C4-2B (cell line): ENCODE results near the gene TSC22D4.

Experiments used
- H3K27ac ChIP-seq: fragments of 450-650 bp; 2 replicates; pipeline ENCODE4 v1.5.1; 2017
- ZFX ChIP-seq: fragments of 450-650 bp; IDR thresholded peaks from 2 replicates; pipeline ENCODE4 v1.6.1; 2017
- TF ChIP-seq, protein P1 (sequence below): fragments of 450-650 bp; conservative IDR thresholded peaks from 2 replicates; pipeline ENCODE4 v1.5.1; 2017; ENCODE audit warnings: mild to moderate bottlenecking

Gene TSC22D4

DNA sequence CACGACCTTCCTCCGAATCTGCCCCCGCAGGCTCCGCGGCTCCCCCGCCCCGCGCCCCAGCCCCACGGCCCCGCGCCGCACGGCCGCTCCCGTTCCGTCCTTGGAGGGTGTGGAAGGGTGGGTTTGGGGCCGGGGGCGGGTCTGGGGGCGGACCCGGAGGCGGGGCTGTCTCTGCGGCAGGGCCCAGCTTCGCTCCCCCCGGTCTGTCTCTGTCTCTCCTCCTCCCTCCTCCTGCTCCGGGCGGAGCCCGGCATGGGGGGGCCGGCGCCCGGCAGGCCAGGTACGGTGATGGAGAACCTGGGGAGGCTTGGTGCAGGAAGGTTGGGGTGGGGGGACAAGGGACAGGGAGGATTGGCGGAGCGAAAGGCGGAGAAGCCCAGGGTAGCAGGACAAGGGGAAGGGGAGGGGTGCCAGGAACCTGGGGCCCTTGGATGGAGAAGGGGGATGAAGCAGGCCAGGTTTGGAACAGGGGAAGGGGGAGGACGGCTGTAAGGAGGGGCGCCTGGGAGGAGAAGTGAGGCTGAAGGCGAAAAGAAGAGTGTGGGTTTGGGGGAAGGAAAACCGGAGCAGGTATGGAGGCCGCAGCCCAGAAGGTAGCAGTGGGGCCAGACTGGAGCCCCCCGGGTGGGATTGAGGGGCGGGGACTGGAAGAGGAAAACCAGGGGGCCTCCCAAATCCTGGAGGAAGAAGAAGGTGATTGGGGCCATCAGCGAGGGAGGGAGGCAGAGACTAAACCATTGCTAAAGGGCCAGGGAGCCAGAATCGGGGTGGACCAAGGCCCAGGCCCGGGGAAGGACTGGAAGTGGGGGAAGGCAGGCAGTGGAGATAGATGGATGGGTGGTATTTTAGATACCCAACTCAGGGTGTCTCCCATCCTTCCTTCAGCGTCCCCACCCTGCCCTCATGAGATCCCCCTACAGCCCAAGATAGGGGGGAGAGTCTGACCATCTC, 5.0 kb upstream of the TSC22D4 start, which contains the start of gene NYAP1:
TSS of gene NYAP1 (plus strand) at position 206 of the 951 bp plus-strand sequence. CDS start 1,385 bp downstream, outside the sequence.
- no peak for TF ChIP-seq ZFX
- TF ChIP-seq, protein P1, sequence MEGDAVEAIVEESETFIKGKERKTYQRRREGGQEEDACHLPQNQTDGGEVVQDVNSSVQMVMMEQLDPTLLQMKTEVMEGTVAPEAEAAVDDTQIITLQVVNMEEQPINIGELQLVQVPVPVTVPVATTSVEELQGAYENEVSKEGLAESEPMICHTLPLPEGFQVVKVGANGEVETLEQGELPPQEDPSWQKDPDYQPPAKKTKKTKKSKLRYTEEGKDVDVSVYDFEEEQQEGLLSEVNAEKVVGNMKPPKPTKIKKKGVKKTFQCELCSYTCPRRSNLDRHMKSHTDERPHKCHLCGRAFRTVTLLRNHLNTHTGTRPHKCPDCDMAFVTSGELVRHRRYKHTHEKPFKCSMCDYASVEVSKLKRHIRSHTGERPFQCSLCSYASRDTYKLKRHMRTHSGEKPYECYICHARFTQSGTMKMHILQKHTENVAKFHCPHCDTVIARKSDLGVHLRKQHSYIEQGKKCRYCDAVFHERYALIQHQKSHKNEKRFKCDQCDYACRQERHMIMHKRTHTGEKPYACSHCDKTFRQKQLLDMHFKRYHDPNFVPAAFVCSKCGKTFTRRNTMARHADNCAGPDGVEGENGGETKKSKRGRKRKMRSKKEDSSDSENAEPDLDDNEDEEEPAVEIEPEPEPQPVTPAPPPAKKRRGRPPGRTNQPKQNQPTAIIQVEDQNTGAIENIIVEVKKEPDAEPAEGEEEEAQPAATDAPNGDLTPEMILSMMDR, result no peak; the same call in 1 of the 2 replicates
- H3K27ac ChIP-seq, result no peak within 1 kb of the TSS

DNA sequence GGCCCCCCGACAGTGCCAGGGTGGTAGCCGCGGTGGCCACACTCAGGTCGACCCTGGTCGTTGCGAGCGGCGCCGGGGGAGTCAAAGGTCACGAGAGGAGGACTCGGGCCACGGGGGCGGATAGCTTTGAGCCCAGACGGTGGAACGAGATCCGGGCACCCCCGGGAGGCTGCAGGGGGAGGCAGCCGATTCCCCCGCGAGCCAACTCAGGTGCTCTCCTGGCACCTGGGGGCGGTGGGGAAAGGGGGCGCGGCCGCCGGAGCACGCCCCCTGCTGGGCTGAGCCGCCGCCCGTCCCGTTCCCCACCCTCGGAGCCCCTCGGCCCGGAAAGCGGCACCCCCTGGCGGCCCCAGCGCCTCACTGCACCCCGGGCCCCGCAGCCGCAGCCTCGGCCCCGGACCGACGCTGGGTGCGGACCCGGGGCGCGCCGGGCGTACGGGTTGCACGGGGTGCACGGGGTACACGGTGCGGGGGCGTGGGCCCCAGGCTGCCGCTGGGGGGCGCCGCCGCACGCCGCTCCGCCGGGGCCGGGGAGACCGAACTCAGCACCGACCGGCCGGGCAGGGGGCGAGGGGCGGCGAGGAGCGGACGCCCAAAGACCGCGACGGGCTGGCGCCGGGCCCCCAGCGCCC, 4.2 kb upstream of the TSC22D4 start:
- TF ChIP-seq, protein P1, result peak; percentile 100
- TF ChIP-seq ZFX, result no peak

DNA sequence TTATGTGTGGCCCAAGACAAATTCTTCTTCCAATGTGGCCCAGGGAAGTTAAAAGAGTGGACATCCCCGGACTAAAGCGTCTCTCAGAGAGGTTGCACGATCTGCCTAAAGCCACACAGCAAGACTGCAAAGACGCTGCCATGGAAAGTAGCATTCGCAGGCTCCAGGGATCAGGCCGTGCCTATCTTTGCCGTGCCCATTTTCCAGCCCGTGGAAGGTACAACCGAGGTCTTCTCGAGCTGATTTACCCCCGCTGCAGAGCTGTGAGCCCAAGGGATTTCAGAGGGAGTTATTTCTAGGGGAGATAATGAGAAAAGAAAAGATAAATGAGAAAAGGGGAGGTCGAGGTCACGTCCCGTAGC, 3.7 kb upstream of the TSC22D4 start:
- TF ChIP-seq ZFX, result no peak
- TF ChIP-seq, protein P1, result no peak
- no peak overlapping the region for H3K27ac ChIP-seq

More for the DNA sequence above, 4.2 kb upstream of the TSC22D4 start:
- no peak overlapping the region for H3K27ac ChIP-seq

DNA sequence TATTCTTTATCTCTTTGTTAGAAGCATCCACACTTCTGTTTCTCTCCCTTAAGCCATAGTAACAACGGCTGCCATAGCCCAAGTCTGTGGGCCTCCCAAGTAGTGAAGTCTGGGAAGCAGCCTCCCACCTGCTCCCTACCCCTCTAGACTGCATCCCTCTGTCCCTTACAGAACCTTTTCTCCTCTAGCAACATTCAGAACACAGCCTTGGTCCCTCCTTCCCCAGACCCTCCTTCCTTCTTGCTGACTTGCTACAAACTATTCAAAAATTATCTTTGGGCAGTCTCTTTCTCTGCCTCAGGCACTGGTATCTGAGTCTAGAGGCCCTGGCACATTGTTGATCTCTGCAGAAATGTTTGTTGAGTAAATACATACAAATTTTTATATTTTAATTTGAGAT, 2.5 kb upstream of the TSC22D4 start:
- no peak overlapping the region for H3K27ac ChIP-seq
- no peak for TF ChIP-seq ZFX
- TF ChIP-seq, protein P1, result no peak

DNA sequence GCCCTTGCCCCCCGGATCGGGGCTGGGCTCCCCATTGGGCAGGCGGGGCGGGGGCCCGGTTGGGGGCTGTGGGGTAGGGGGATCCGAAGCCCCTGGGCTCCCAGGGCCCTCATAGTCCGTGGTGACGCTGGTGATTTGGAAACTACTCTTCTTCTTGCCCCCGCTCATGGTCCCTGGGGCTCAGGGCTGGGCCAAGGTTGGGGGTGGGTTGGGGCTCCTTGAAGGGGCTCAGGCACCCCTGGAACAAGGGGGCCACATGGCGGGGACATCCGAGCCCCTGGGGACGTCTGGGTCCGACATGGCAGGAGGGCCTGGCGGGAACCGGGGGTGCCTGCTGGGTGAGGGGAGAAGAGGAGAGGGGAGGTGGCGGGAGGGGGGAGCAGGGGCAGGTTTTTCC, 1.1 kb downstream of the TSC22D4 start:
- peak overlapping the region; percentile 89 for H3K27ac ChIP-seq
- TF ChIP-seq, protein P1, result no peak
- TF ChIP-seq ZFX, result no peak

DNA sequence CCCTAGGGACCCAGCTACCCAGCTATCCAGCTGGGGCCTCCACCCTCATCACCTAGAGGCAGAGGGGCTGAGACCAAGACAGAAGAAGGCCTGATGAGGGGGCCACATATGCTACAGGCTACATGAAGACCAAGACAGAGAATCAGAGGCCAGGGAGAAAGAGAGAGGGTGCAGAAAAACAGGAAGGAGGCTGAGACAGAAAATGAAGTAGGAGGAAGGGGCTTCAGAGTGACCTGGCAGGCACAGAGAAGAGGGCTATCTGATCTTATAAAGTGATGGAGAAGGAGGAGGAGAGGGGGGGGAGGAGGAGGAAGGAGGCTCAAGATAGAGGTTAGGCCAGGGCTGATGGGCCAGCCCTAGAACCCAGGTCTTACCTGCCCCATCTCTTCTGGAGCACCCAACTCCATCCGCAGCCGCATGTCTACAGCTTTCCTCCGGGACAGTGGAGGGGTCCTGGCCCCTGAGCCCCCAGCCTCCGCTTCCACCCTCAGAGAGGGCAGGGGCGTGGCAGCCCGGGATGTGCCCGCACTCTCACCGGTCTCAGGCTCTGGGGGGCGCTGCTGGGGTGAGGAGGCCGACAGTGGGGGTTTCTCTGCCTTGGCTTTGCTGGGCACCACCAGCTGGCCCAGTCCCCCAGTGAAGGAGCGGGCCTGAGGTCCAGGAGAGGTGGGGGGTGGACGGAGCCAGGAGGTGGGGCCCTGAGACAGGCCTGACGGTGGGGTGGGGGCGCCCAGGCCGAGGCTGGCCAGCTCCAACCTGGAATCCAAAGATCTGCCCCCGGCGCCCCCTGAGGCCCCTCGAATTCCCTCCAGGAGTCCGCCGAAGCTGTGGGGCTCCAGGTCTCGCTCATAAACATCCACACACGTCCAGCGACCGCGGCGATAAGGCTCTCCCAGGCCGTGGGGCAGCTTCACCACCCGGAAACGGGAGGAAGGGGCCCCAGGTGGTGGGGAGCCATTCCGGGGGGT, 1.8 kb downstream of the TSC22D4 start:
- H3K27ac ChIP-seq, result peak overlapping the region; percentile 89; the same call in 1 of the 2 replicates
- no peak for TF ChIP-seq ZFX
- TF ChIP-seq, protein P1, result no peak
